Loucy (cell line): ENCODE results near the gene TSPYL6.

ENCODE experiments used
- EZH2phosphoT487 ChIP-seq: fragments of 200-600 bp; IDR thresholded peaks from 2 replicates; pipeline ENCODE4 v1.6.1; 2018; ENCODE audit warnings: antibody characterized with exemption, mild to moderate bottlenecking, moderate library complexity, borderline replicate concordance
- TF ChIP-seq, protein P1 (sequence below): fragments of 200-600 bp; sonication (generic); conservative IDR thresholded peaks from 2 replicates; pipeline ENCODE4 v1.5.1; 2014; ENCODE audit warnings: mild to moderate bottlenecking, antibody characterized with exemption, low read length

DNA sequence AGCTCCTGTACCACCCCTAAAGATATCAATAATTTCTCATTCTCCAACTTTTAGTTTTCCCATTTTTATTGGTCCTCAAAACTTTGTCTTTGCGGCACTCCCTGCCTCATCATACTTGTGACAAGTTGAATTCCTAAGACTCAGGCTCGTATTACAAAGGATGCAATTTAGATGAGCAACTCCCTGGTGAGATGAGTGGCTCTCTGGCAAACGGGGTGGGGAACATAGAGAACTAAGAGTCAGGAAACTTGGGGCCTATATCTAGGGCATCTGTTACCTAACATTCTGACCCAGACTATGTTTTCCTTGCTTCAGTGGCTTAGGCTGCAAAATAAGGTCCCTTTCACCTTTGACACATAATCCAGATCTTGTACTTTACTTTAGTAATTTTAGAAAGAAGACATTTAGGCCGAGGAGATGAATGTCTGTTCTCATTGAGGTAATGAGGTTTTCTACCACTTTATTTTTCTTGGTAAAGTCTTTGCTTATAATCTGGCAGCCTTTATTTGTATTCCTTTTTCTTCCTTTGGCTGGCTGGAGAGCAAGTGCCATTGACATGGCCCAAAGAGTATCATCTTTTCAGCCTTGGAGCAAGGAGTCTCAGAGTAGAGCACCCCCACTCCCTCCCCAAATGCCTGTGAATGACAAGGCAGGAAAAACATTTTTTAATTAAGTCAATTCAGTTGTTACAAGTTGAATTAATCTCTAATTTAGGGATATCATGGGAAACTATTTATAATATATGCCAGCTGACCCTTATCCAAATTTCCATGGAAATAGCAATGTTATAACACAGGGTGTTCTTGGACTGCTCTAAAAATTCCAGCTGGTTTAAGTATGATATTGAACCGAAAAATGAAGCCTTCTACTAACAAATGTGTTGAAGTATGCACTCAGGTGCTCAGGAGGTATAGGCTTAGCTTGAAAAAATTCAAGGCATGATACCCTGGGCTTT is 15.2 kb downstream of the TSPYL6 start:
- TF ChIP-seq, protein P1, sequence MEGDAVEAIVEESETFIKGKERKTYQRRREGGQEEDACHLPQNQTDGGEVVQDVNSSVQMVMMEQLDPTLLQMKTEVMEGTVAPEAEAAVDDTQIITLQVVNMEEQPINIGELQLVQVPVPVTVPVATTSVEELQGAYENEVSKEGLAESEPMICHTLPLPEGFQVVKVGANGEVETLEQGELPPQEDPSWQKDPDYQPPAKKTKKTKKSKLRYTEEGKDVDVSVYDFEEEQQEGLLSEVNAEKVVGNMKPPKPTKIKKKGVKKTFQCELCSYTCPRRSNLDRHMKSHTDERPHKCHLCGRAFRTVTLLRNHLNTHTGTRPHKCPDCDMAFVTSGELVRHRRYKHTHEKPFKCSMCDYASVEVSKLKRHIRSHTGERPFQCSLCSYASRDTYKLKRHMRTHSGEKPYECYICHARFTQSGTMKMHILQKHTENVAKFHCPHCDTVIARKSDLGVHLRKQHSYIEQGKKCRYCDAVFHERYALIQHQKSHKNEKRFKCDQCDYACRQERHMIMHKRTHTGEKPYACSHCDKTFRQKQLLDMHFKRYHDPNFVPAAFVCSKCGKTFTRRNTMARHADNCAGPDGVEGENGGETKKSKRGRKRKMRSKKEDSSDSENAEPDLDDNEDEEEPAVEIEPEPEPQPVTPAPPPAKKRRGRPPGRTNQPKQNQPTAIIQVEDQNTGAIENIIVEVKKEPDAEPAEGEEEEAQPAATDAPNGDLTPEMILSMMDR: no peak
- TF ChIP-seq EZH2phosphoT487: no peak
